NB4 (cell line): ENCODE measurements around the gene SNTB2.

Source experiments
- CTCF ChIP-seq: IDR thresholded peaks from one replicate; pipeline ENCODE4 v1.5.1; 2012; ENCODE audit warnings: low read depth, low read length
- MYC ChIP-seq: IDR thresholded peaks from 2 replicates; pipeline ENCODE4 v1.6.1; 2011; ENCODE audit warnings: low read depth, low read length
- POLR2A ChIP-seq: IDR thresholded peaks from 2 replicates; pipeline ENCODE4 v1.6.1; 2011; ENCODE audit warnings: mild to moderate bottlenecking; ENCODE audit not compliant: insufficient read length; ENCODE audit errors: extremely low read depth

- no peak for TF ChIP-seq CTCF
- TF ChIP-seq POLR2A, result no peak
- TF ChIP-seq MYC, result no peak
Measured at GRCh38 chr16:69204172-69204571, 17.2 kb downstream of the SNTB2 start.
